Rectal smooth muscle tissue (tissue), 1 donor: Measurements from ENCODE around the gene ZFHX3.

Experiments
- H3K27ac ChIP-seq: one replicate; pipeline ENCODE4 v1.7.0; 2013; ENCODE audit warnings: low read depth, low read length, inconsistent platforms
- H3K27me3 ChIP-seq: one replicate; pipeline ENCODE4 v1.7.0; 2013; ENCODE audit warnings: low read length; ENCODE audit not compliant: control insufficient read depth, insufficient read depth
- H3K36me3 ChIP-seq: one replicate; pipeline ENCODE4 v1.7.0; 2013; ENCODE audit warnings: low read length; ENCODE audit not compliant: control insufficient read depth, insufficient read depth
- H3K4me1 ChIP-seq: one replicate; pipeline ENCODE4 v1.7.0; 2013; ENCODE audit warnings: low read length; ENCODE audit not compliant: control insufficient read depth, insufficient read depth
- H3K4me3 ChIP-seq: one replicate; pipeline ENCODE4 v1.7.0; 2013; ENCODE audit warnings: low read length
- H3K9ac ChIP-seq: one replicate; pipeline ENCODE4 v1.7.0; 2013; ENCODE audit warnings: low read length

Gene ZFHX3

GRCh38 chr16:72865835-72866234 lies 182.1 kb downstream of the ZFHX3 start:
- H3K27ac ChIP-seq, result no peak overlapping the region
- no peaks in the 10 kb centered on the region for H3K27me3 ChIP-seq
- H3K36me3 ChIP-seq, result no peaks in the 10 kb centered on the region

GRCh38 chr16:72865258-72865657 lies 182.7 kb downstream of the ZFHX3 start:
- Histone ChIP-seq H3K4me3 (no peak overlapping the region), H3K9ac (no peak overlapping the region), H3K27me3 (no peaks in the 10 kb centered on the region), H3K4me1 (no peaks in the 10 kb centered on the region), H3K36me3 (no peaks in the 10 kb centered on the region), H3K27ac (no peak overlapping the region)

More at GRCh38 chr16:72865835-72866234, 182.1 kb downstream of the ZFHX3 start:
- Histone ChIP-seq H3K4me1 (no peaks in the 10 kb centered on the region), H3K4me3 (no peak overlapping the region), H3K9ac (no peak overlapping the region)

GRCh38 chr16:72864130-72864833 lies 183.6 kb downstream of the ZFHX3 start:
- H3K36me3 ChIP-seq, result no peaks in the 10 kb centered on the region
- H3K4me1 ChIP-seq, result no peaks in the 10 kb centered on the region
- no peak overlapping the region for H3K9ac ChIP-seq
- no peak overlapping the region for H3K27ac ChIP-seq
- no peaks in the 10 kb centered on the region for H3K27me3 ChIP-seq
- H3K4me3 ChIP-seq, result no peak overlapping the region

- no peaks in the 10 kb centered on the region for H3K36me3 ChIP-seq
- H3K4me3 ChIP-seq, result no peak overlapping the region
- no peak overlapping the region for H3K27ac ChIP-seq
- no peaks in the 10 kb centered on the region for H3K27me3 ChIP-seq
- no peak overlapping the region for H3K9ac ChIP-seq
- peaks cover 7% of the 10 kb centered on the region for H3K4me1 ChIP-seq
These were observed 185.8 kb downstream of the ZFHX3 start for GRCh38 chr16:72862090-72862489.

- H3K27me3 ChIP-seq, result no peaks in the 10 kb centered on the region
- H3K4me1 ChIP-seq, result peaks cover 7% of the 10 kb centered on the region
- H3K4me3 ChIP-seq, result no peak overlapping the region
- no peak overlapping the region for H3K27ac ChIP-seq
- H3K9ac ChIP-seq, result no peak overlapping the region
- no peaks in the 10 kb centered on the region for H3K36me3 ChIP-seq
These were observed 187.0 kb downstream of the ZFHX3 start for GRCh38 chr16:72860726-72861562.

- Histone ChIP-seq H3K27ac (peak overlapping the region; percentile 30), H3K36me3 (no peaks in the 10 kb centered on the region), H3K9ac (no peak overlapping the region), H3K4me3 (no peak overlapping the region), H3K27me3 (no peaks in the 10 kb centered on the region), H3K4me1 (peaks cover 7% of the 10 kb centered on the region)
These were observed 188.3 kb downstream of the ZFHX3 start for GRCh38 chr16:72859581-72859980.

GRCh38 chr16:72858665-72859493 lies 189.0 kb downstream of the ZFHX3 start:
- H3K9ac ChIP-seq, result no peak overlapping the region
- no peaks in the 10 kb centered on the region for H3K27me3 ChIP-seq
- H3K36me3 ChIP-seq, result no peaks in the 10 kb centered on the region
- peaks cover 7% of the 10 kb centered on the region for H3K4me1 ChIP-seq
- peak overlapping the region; percentile 33 for H3K27ac ChIP-seq
- peak overlapping the region; percentile 7 for H3K4me3 ChIP-seq

GRCh38 chr16:72857834-72858664 lies 189.9 kb downstream of the ZFHX3 start:
- Histone ChIP-seq H3K9ac (no peak overlapping the region), H3K36me3 (no peaks in the 10 kb centered on the region), H3K4me3 (no peak overlapping the region), H3K4me1 (peaks cover 7% of the 10 kb centered on the region), H3K27me3 (no peaks in the 10 kb centered on the region), H3K27ac (peak overlapping the region; percentile 33)

GRCh38 chr16:72856797-72857196 lies 191.1 kb downstream of the ZFHX3 start:
- H3K4me1 ChIP-seq, result peaks cover 7% of the 10 kb centered on the region
- no peak overlapping the region for H3K27ac ChIP-seq
- H3K9ac ChIP-seq, result no peak overlapping the region
- H3K27me3 ChIP-seq, result no peaks in the 10 kb centered on the region
- no peaks in the 10 kb centered on the region for H3K36me3 ChIP-seq
- H3K4me3 ChIP-seq, result no peak overlapping the region

- Histone ChIP-seq H3K36me3 (no peaks in the 10 kb centered on the region), H3K4me3 (no peak overlapping the region), H3K27ac (no peak overlapping the region), H3K4me1 (peaks cover 11% of the 10 kb centered on the region), H3K9ac (no peak overlapping the region), H3K27me3 (no peaks in the 10 kb centered on the region)
These were observed 193.5 kb downstream of the ZFHX3 start for GRCh38 chr16:72854267-72854959.

GRCh38 chr16:72853575-72854266 lies 194.2 kb downstream of the ZFHX3 start:
- no peak overlapping the region for H3K4me3 ChIP-seq
- no peaks in the 10 kb centered on the region for H3K27me3 ChIP-seq
- H3K27ac ChIP-seq, result no peak overlapping the region
- H3K4me1 ChIP-seq, result peaks cover 8% of the 10 kb centered on the region
- no peak overlapping the region for H3K9ac ChIP-seq
- no peaks in the 10 kb centered on the region for H3K36me3 ChIP-seq
